ENCODE measurements around the gene CALR3. TPM values are rescaled to one million over a fixed set of nuclear protein-coding genes. Genes with fewer than 3 reads are reported as not detected.

Gene CALR3
- total and polyA plus RNA-seq, 2 of the 13 experiments (the other 11 are each of a cell fraction or from before 2014, with no cell fraction given) = not detected

DNA sequence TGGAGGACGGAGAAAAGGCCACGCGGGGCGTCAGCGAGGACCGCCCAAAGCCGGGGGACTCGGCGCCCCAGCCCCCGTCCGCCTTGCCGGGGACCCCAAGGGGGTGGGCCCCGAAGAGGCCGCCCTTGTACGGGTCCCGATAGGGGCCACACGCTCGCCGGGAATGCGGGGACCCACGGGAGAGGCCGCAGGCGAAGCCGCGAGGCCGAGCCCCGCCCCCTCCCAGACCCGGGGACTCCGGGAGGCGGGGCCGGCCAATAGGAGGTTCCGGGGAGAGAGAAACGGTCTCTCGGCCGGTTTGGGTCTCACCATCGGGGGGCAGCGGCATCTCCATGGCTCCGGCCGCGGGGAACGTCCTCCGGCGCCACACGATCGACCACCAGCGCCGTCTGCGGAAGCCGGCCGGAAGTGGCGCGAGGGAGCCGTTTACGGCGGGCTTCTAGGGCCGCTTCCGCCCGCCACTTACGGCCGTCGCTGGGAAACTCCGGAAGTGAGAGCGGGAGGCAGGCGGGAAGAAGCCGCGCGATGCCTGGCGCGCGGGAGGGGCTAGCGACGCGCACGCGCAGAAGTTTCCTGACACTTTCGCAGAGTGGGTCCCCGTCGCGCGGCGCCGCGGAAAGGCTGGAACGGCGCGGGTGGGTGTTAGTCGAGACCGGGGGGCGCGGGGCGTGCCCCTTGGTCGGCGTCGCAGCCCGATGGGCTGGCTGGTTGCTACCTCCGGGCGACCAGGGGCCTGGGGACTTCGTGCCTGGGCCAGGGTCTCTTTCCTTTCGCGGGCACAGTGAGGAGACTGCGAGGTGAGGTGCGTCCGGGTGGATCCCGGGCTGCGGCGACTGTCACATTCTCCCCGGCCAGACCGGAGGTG is 46.3 kb upstream of the CALR3 start, which contains the start of gene CHERP (continued):
- TF ChIP-seq PAX8 (CRISPR knock-in tag; IDR thresholded peaks at IDR 0.05; ENCODE audit: borderline replicate concordance) = peak; percentile 52; the same call in 1 of the 2 replicates
- peak; percentile 80; the same call in 1 of the 2 replicates for TF ChIP-seq ZNF709 (CRISPR knock-in tag; IDR thresholded peaks at IDR 0.05)
- TF ChIP-seq KAT7 (CRISPR knock-in tag; IDR thresholded peaks at IDR 0.05; ENCODE audit: borderline replicate concordance) = 0 out of 2 replicates have a peak, but pooled peaks have one; percentile 52
- peak; percentile 23; the same call in 1 of the 2 replicates for TF ChIP-seq ZNF768 (CRISPR knock-in tag; IDR thresholded peaks at IDR 0.05)
- no peak for TF ChIP-seq IKZF1 (IDR thresholded peaks at IDR 0.05)
- peak; percentile 62; the same call in 1 of the 2 replicates for TF ChIP-seq ZNF878 (CRISPR knock-in tag; IDR thresholded peaks at IDR 0.05)
- TF ChIP-seq ZNF124 (CRISPR knock-in tag; IDR thresholded peaks at IDR 0.05) = no peak
- TF ChIP-seq ZNF558 (CRISPR knock-in tag; IDR thresholded peaks at IDR 0.05; ENCODE audit: borderline replicate concordance) = 0 out of 2 replicates have a peak, but pooled peaks have one; percentile 59
- peak; percentile 61; the same call in 1 of the 2 replicates for TF ChIP-seq RXRA (CRISPR knock-in tag; IDR thresholded peaks at IDR 0.05)
- TF ChIP-seq, protein P1, sequence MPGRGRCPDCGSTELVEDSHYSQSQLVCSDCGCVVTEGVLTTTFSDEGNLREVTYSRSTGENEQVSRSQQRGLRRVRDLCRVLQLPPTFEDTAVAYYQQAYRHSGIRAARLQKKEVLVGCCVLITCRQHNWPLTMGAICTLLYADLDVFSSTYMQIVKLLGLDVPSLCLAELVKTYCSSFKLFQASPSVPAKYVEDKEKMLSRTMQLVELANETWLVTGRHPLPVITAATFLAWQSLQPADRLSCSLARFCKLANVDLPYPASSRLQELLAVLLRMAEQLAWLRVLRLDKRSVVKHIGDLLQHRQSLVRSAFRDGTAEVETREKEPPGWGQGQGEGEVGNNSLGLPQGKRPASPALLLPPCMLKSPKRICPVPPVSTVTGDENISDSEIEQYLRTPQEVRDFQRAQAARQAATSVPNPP (CRISPR knock-in tag; IDR thresholded peaks at IDR 0.05) = peak; percentile 78; the same call in 1 of the 2 replicates
- TF ChIP-seq, protein P2, sequence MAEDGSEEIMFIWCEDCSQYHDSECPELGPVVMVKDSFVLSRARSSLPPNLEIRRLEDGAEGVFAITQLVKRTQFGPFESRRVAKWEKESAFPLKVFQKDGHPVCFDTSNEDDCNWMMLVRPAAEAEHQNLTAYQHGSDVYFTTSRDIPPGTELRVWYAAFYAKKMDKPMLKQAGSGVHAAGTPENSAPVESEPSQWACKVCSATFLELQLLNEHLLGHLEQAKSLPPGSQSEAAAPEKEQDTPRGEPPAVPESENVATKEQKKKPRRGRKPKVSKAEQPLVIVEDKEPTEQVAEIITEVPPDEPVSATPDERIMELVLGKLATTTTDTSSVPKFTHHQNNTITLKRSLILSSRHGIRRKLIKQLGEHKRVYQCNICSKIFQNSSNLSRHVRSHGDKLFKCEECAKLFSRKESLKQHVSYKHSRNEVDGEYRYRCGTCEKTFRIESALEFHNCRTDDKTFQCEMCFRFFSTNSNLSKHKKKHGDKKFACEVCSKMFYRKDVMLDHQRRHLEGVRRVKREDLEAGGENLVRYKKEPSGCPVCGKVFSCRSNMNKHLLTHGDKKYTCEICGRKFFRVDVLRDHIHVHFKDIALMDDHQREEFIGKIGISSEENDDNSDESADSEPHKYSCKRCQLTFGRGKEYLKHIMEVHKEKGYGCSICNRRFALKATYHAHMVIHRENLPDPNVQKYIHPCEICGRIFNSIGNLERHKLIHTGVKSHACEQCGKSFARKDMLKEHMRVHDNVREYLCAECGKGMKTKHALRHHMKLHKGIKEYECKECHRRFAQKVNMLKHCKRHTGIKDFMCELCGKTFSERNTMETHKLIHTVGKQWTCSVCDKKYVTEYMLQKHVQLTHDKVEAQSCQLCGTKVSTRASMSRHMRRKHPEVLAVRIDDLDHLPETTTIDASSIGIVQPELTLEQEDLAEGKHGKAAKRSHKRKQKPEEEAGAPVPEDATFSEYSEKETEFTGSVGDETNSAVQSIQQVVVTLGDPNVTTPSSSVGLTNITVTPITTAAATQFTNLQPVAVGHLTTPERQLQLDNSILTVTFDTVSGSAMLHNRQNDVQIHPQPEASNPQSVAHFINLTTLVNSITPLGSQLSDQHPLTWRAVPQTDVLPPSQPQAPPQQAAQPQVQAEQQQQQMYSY (CRISPR knock-in tag; IDR thresholded peaks at IDR 0.05) = peak; percentile 63
- peak; percentile 80; the same call in 1 of the 2 replicates for TF ChIP-seq MAF1 (CRISPR knock-in tag; IDR thresholded peaks at IDR 0.05; ENCODE audit: borderline replicate concordance)
- TF ChIP-seq ZFY (CRISPR knock-in tag; IDR thresholded peaks at IDR 0.05) = peak; percentile 92
- TF ChIP-seq BRCA1 (CRISPR knock-in tag; IDR thresholded peaks at IDR 0.05) = 0 out of 2 replicates have a peak, but pooled peaks have one; percentile 65
- TF ChIP-seq SMAD3 (CRISPR knock-in tag; IDR thresholded peaks at IDR 0.05) = 0 out of 2 replicates have a peak, but pooled peaks have one; percentile 0
- peak; percentile 62; the same call in 1 of the 2 replicates for TF ChIP-seq ZFP1 (CRISPR knock-in tag; IDR thresholded peaks at IDR 0.05)
- peak; percentile 74 for TF ChIP-seq NR2C2 (CRISPR knock-in tag; IDR thresholded peaks at IDR 0.05; ENCODE audit: borderline replicate concordance)
- TF ChIP-seq, protein P3, sequence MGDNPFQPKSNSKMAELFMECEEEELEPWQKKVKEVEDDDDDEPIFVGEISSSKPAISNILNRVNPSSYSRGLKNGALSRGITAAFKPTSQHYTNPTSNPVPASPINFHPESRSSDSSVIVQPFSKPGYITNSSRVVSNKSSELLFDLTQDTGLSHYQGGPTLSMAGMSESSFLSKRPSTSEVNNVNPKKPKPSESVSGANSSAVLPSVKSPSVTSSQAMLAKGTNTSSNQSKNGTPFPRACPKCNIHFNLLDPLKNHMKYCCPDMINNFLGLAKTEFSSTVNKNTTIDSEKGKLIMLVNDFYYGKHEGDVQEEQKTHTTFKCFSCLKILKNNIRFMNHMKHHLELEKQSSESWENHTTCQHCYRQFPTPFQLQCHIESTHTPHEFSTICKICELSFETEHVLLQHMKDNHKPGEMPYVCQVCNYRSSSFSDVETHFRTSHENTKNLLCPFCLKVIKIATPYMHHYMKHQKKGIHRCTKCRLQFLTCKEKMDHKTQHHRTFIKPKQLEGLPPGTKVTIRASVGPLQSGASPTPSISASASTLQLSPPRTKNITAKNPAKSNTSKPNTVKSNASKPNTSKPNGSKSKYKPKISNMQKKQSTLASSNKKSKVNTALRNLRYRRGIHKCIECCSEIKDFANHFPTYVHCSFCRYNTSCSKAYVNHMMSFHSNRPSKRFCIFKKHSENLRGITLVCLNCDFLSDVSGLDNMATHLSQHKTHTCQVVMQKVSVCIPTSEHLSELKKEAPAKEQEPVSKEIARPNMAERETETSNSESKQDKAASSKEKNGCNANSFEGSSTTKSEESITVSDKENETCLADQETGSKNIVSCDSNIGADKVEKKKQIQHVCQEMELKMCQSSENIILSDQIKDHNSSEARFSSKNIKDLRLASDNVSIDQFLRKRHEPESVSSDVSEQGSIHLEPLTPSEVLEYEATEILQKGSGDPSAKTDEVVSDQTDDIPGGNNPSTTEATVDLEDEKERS (CRISPR knock-in tag; IDR thresholded peaks at IDR 0.05) = peak; percentile 81; the same call in 1 of the 2 replicates
- peak; percentile 64; the same call in 1 of the 2 replicates for TF ChIP-seq ZNF343 (CRISPR knock-in tag; IDR thresholded peaks at IDR 0.05)
- TF ChIP-seq CCDC6 (CRISPR knock-in tag; IDR thresholded peaks at IDR 0.05) = peak; percentile 59
- peak; percentile 90 for TF ChIP-seq CHD2 (IDR thresholded peaks at IDR 0.05; ENCODE audit: low read depth, low read length)
- 0 out of 2 replicates have a peak, but pooled peaks have one; percentile 18 for TF ChIP-seq TGIF2 (CRISPR knock-in tag; IDR thresholded peaks at IDR 0.05)
- peak; percentile 70 for TF ChIP-seq ELF3 (CRISPR knock-in tag; IDR thresholded peaks at IDR 0.05)
